H1 (cell line): ENCODE measurements around the gene LSR. TPM values are rescaled to one million over a fixed set of nuclear protein-coding genes. Genes with fewer than 3 reads are reported as not detected.
A peak's percentile ranks its signal among the peaks of the same experiment; 100 is the strongest.

Experiments
- CTCF ChIA-PET: fragments of 300-600 bp; sonication (Branson Sonifier 250); formaldehyde crosslinking; loops from one replicate; lab custom pipeline; 2021; ENCODE audit not compliant: partially characterized antibody; lab: Charles Lee
- POLR2A ChIA-PET: fragments of 300-600 bp; sonication (Branson Sonifier 250); formaldehyde crosslinking; loops from one replicate; lab custom pipeline; 2021; ENCODE audit warnings: inconsistent platforms; ENCODE audit not compliant: partially characterized antibody; lab: Charles Lee
- DNase-seq, 2 experiments: peaks; one replicate each; pipeline versions ENCODE4 v3.0.0 to v3.0.0-alpha.2; 2010 to 2022; ENCODE audit warnings: low spot score in 2 of 2, low read depth in 1 of 2, mixed read lengths in 1 of 2
- FAIRE-seq: peaks from 2 replicates; lab custom pipeline; 2011; peaks lifted over from hg19 to GRCh38; lab: Jason Lieb, UNC
- H2AFZ ChIP-seq: 2 replicates; pipeline ENCODE4 v1.8.1; 2012; ENCODE audit warnings: low read length, inconsistent platforms
- H2AK5ac ChIP-seq: 2 replicates; pipeline ENCODE4 v1.6.1; 2013; ENCODE audit warnings: low read depth, low read length
- H2BK120ac ChIP-seq: replicated peaks from 2 replicates; pipeline ENCODE3; 2013; ENCODE audit warnings: low read depth, low read length, inconsistent platforms
- H2BK12ac ChIP-seq: 2 replicates; pipeline ENCODE4 v1.6.1; 2013; ENCODE audit warnings: low read depth, low read length
- H2BK15ac ChIP-seq: 2 replicates; pipeline ENCODE4 v1.6.1; 2013; ENCODE audit warnings: low read length
- H2BK20ac ChIP-seq: 2 replicates; pipeline ENCODE4 v1.6.1; 2013; ENCODE audit warnings: low read length
- H2BK5ac ChIP-seq: 2 replicates; pipeline ENCODE4 v1.6.1; 2013; ENCODE audit warnings: low read depth, low read length
- H3K14ac ChIP-seq: 2 replicates; pipeline ENCODE4 v1.6.1; 2013; ENCODE audit warnings: inconsistent platforms; ENCODE audit not compliant: insufficient read length
- H3K18ac ChIP-seq: 2 replicates; pipeline ENCODE4 v1.6.1; 2013; ENCODE audit warnings: low read length; ENCODE audit errors: extremely low read depth
- H3K23ac ChIP-seq: 2 replicates; pipeline ENCODE4 v1.6.1; 2013; ENCODE audit warnings: inconsistent platforms; ENCODE audit not compliant: insufficient read length
- H3K23me2 ChIP-seq: 2 replicates; pipeline ENCODE4 v1.6.1; 2013; ENCODE audit warnings: low read depth, low read length
- H3K27ac ChIP-seq: 2 replicates; pipeline ENCODE4 v1.6.1; 2011; ENCODE audit warnings: low read depth, low read length, inconsistent platforms
- H3K27me3 ChIP-seq, 4 experiments: replicated peaks in 1 of 4; 1 replicate in 1 of 4; 2 replicates in 3 of 4; pipeline versions ENCODE4 v1.6.1 to v1.8.1; 2011 to 2013; ENCODE audit warnings: low read length in 3 of 4, mild to moderate bottlenecking in 3 of 4, inconsistent platforms in 2 of 4, mixed read lengths in 2 of 4, moderate library complexity in 1 of 4; ENCODE audit not compliant: control insufficient read depth in 3 of 4, insufficient read depth in 3 of 4; ENCODE audit errors: extremely low read depth in 1 of 4
- H3K36me3 ChIP-seq, 4 experiments: 2 replicates each; pipeline versions ENCODE4 v1.6.1 to v1.8.1; 2011 to 2013; ENCODE audit warnings: mild to moderate bottlenecking in 4 of 4, low read length in 3 of 4, moderate library complexity in 2 of 4, control low read depth in 1 of 4, inconsistent platforms in 1 of 4; ENCODE audit not compliant: insufficient read depth in 4 of 4, control insufficient read depth in 2 of 4
- H3K4ac ChIP-seq: replicated peaks from 2 replicates; pipeline ENCODE3; 2013; ENCODE audit warnings: low read length, low read depth, mixed read lengths, inconsistent platforms; ENCODE audit not compliant: insufficient read length
- H3K4me1 ChIP-seq, 4 experiments: replicated peaks in 1 of 4; 1 replicate in 1 of 4; 2 replicates in 3 of 4; pipeline versions ENCODE4 v1.6.1 to v1.8.1; 2011 to 2013; ENCODE audit warnings: low read length in 3 of 4, inconsistent platforms in 2 of 4, mixed read lengths in 1 of 4; ENCODE audit not compliant: insufficient read depth in 4 of 4, control insufficient read depth in 3 of 4
- H3K4me2 ChIP-seq, 2 experiments: 2 replicates each; pipeline versions ENCODE4 v1.6.1 to v1.8.1; 2011 to 2013; ENCODE audit warnings: low read depth in 2 of 2, low read length in 2 of 2, control low read depth in 1 of 2, inconsistent platforms in 1 of 2, mild to moderate bottlenecking in 1 of 2; ENCODE audit not compliant: insufficient read depth in 1 of 2
- H3K4me3 ChIP-seq, 4 experiments: fragments of 200-600, 300-600 bp in 1 of 4; sonication (generic), shearing (Covaris generic), sonication (Bioruptor Twin) in 1 of 4; 2 replicates each; pipeline versions ENCODE4 v1.5.1 to v1.8.1; 2011 to 2016; ENCODE audit warnings: low read length in 4 of 4, low read depth in 3 of 4, control low read depth in 2 of 4, inconsistent platforms in 2 of 4, mild to moderate bottlenecking in 2 of 4, mixed read lengths in 1 of 4, moderate library complexity in 1 of 4; ENCODE audit not compliant: insufficient read depth in 2 of 4; ENCODE audit errors: extremely low read depth in 1 of 4
- H3K56ac ChIP-seq: replicated peaks from 2 replicates; pipeline ENCODE3; 2013; ENCODE audit warnings: low read depth, mild to moderate bottlenecking, mixed read lengths, low read length, inconsistent platforms; ENCODE audit not compliant: insufficient read length
- H3K79me1 ChIP-seq: 2 replicates; pipeline ENCODE4 v1.6.1; 2013; ENCODE audit warnings: low read depth, low read length, control low read depth
- H3K79me2 ChIP-seq, 2 experiments: 2 replicates each; pipeline versions ENCODE4 v1.6.1 to v1.8.1; 2012 to 2013; ENCODE audit warnings: low read length in 2 of 2, mild to moderate bottlenecking in 2 of 2, inconsistent platforms in 1 of 2; ENCODE audit not compliant: insufficient read depth in 2 of 2, control insufficient read depth in 1 of 2
- H3K9ac ChIP-seq, 4 experiments: replicated peaks in 1 of 4; 1 replicate in 1 of 4; 2 replicates in 3 of 4; pipeline versions ENCODE4 v1.6.1 to v1.8.1; 2011 to 2013; ENCODE audit warnings: low read depth in 3 of 4, low read length in 3 of 4, control low read depth in 2 of 4, mild to moderate bottlenecking in 2 of 4, moderate library complexity in 2 of 4, inconsistent platforms in 1 of 4; ENCODE audit errors: extremely low read depth in 1 of 4
- H3K9me3 ChIP-seq, 2 experiments: 2 replicates each; pipeline versions ENCODE4 v1.6.1 to v1.8.1; 2012 to 2013; ENCODE audit warnings: mild to moderate bottlenecking in 2 of 2, moderate library complexity in 2 of 2, control low read depth in 1 of 2, inconsistent platforms in 1 of 2, low read depth in 1 of 2, low read length in 1 of 2, mixed read lengths in 1 of 2; ENCODE audit not compliant: insufficient read depth in 2 of 2
- H4K20me1 ChIP-seq, 2 experiments: replicated peaks in 1 of 2; 2 replicates each; pipeline versions ENCODE3 to v1.8.1; 2011 to 2013; ENCODE audit warnings: inconsistent platforms in 2 of 2, low read length in 2 of 2, mild to moderate bottlenecking in 1 of 2; ENCODE audit not compliant: insufficient read depth in 2 of 2, control insufficient read depth in 1 of 2
- H4K5ac ChIP-seq: 2 replicates; pipeline ENCODE4 v1.6.1; 2013; ENCODE audit warnings: low read length, low read depth, mixed read lengths, inconsistent platforms; ENCODE audit not compliant: insufficient read length
- H4K8ac ChIP-seq: 2 replicates; pipeline ENCODE4 v1.8.0; 2013; ENCODE audit warnings: mild to moderate bottlenecking, moderate library complexity, low read length, inconsistent platforms; ENCODE audit not compliant: insufficient read depth; ENCODE audit errors: extremely low read depth
- H4K91ac ChIP-seq: replicated peaks from 2 replicates; pipeline ENCODE3; 2013; ENCODE audit warnings: low read length, mixed read lengths, inconsistent platforms; ENCODE audit not compliant: insufficient read length
- KDM5A ChIP-seq: fragments of 200-600 bp; IDR thresholded peaks from 2 replicates; pipeline ENCODE4 v1.7.1; 2012; ENCODE audit warnings: mild to moderate bottlenecking, low read length, inconsistent platforms, mixed read lengths
- POLR2A ChIP-seq, 2 experiments: IDR thresholded peaks; 1 replicate in 1 of 2; 2 replicates in 1 of 2; pipeline ENCODE4 v1.6.1; 2011; ENCODE audit warnings: low read depth in 2 of 2, low read length in 2 of 2, mild to moderate bottlenecking in 2 of 2; ENCODE audit errors: control extremely low read depth in 1 of 2
- USF2 ChIP-seq: IDR thresholded peaks from 2 replicates; pipeline ENCODE4 v1.6.1; 2011; ENCODE audit warnings: low read length, improper control_type of control experiment
- WGBS, 2 experiments: shearing (Covaris generic) in 1 of 2; methylation state at CpG; one replicate each; pipeline versions ENCODE4 v1.1.6 to v1.1.7; 2013 to 2015; ENCODE audit warnings: low lambda C conversion rate in 2 of 2, mixed read lengths in 2 of 2, inconsistent platforms in 1 of 2, low coverage in 1 of 2, missing lambda C conversion rate in 1 of 2; ENCODE audit not compliant: insufficient replicate concordance in 2 of 2, insufficient coverage in 1 of 2, insufficient read length in 1 of 2; ENCODE audit errors: extremely low coverage in 1 of 2, missing lambda C conversion rate in 1 of 2; 5-methylcytosine and 5-hydroxymethylcytosine counted together
- polyA plus RNA-seq, 7 experiments: library from polyadenylated mRNA; depleted of rRNA in 3 of 7; stranded (reverse) in 5 of 7; unstranded in 2 of 7; fragments of >200 nt in 5 of 7; fragments of 200-250 nt in 2 of 7; gene quantifications; 1 replicate in 5 of 7; 2 replicates in 1 of 7; 4 replicates in 1 of 7; pipeline versions ENCODE4 v1.2.1 to v1.2.3, GENCODE V29; 2011 to 2013; ENCODE audit warnings: missing spikeins in 2 of 7, mixed read lengths in 2 of 7
- total RNA-seq: library from RNA; stranded (reverse); fragmentation: NEBNext Ultra II Directional; extraction: Animal tissue kit (Norgen Biotek cat#: 25700); gene quantifications from 2 replicates; pipeline ENCODE4 v1.2.1, GENCODE V29; 2021

Gene LSR
- total and polyA plus RNA-seq, 2 of the 8 experiments (the other 6 are each of a cell fraction or from before 2014, with no cell fraction given) = 159 to 186 TPM

GRCh38 chr19:35214766-35215422, 33.9 kb upstream of the LSR start:
- POLR2A ChIA-PET = interaction anchor here (0.9 to 1.3 kb wide), 3 partner anchors 11 to 73 kb away, joined by 3 to 5 read pairs (median 4); no protein-coding TSS in a partner anchor

More at GRCh38 chr19:35214766-35215422, 33.9 kb upstream of the LSR start:
- DNase-seq (no peak), FAIRE-seq (no peak)
- Histone ChIP-seq H2BK15ac (peak overlapping the region; percentile 72; the same call in 1 of the 2 replicates), H3K27ac (no peak overlapping the region), H3K27me3 (no peaks in the 10 kb centered on the region), H4K20me1 (no peaks in the 10 kb centered on the region), H2BK20ac (no peak overlapping the region), H3K4me3 (no peak overlapping the region), H3K9ac (no peak overlapping the region), H3K56ac (no peak overlapping the region), H3K4me1 (no peaks in the 10 kb centered on the region; a peak in 2 of 7 replicates), H3K4ac (no peak overlapping the region), H3K79me1 (no peaks in the 10 kb centered on the region), H4K91ac (no peak overlapping the region), H4K8ac (no peak overlapping the region), H2BK120ac (no peak overlapping the region), H2AFZ (no peak overlapping the region), H4K5ac (no peak overlapping the region), H3K23ac (no peak overlapping the region), H3K4me2 (no peak overlapping the region), H3K36me3 (no peaks in the 10 kb centered on the region)
- 82% methylated on average over 7 of the region's 7 CpGs; no CpG with 5 or more reads in 1 of the 2 experiments for WGBS, 2 experiments
- no peak for TF ChIP-seq USF2
- no peak for TF ChIP-seq POLR2A (IDR thresholded peaks at IDR 0.05; ENCODE audit: control extremely low read depth in 1 of 2, low read depth in 2 of 2, low read length in 2 of 2)
- no peak for TF ChIP-seq KDM5A
- TF ChIP-seq, all 59 proteins: peak for 0
- Histone ChIP-seq H3K18ac (no peak overlapping the region), H2BK12ac (no peak overlapping the region), H3K79me2 (no peaks in the 10 kb centered on the region), H3K9me3 (peaks cover 4 to 7% of the 10 kb centered on the region in 2 experiments), H2BK5ac (no peak overlapping the region), H3K23me2 (no peaks in the 10 kb centered on the region), H2AK5ac (no peak overlapping the region), H3K14ac (no peak overlapping the region)
- CTCF ChIA-PET = interaction anchor here (1.2 to 1.8 kb wide), 4 partner anchors 10 to 74 kb away, joined by 3 to 9 read pairs (median 6); partner anchors contain the start of gene FXYD5
